ENCODE measurements around the gene NOC3L.

NOC3L gene

DNA sequence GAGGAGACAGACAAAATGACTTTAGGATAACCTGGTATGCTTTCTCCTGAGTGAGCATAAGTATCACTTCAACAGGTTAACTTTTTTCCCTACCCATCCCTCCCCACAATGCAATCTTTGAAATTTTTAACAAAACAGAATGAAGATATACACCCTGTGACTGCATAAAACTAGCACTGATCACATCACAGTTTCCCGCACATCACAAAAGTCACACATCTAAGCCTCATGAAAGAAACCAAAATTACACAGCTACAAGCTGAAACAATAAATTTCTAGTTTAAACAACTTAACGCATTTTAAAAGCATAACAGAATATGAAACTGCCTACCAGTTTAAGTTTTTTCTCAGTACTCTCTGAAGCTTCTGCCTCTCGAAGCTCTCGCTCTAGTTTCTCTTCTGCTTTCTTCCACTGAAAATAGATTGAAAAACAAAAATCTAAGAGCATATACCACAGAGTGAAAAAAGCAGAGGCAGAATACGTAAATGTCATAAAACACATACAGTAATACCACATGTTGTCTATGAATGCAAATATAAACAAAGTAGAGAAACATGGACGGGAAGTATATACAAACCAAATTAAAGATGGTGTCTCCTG is 18.1 kb downstream of the NOC3L start:
- TF ChIP-seq, protein P1, sequence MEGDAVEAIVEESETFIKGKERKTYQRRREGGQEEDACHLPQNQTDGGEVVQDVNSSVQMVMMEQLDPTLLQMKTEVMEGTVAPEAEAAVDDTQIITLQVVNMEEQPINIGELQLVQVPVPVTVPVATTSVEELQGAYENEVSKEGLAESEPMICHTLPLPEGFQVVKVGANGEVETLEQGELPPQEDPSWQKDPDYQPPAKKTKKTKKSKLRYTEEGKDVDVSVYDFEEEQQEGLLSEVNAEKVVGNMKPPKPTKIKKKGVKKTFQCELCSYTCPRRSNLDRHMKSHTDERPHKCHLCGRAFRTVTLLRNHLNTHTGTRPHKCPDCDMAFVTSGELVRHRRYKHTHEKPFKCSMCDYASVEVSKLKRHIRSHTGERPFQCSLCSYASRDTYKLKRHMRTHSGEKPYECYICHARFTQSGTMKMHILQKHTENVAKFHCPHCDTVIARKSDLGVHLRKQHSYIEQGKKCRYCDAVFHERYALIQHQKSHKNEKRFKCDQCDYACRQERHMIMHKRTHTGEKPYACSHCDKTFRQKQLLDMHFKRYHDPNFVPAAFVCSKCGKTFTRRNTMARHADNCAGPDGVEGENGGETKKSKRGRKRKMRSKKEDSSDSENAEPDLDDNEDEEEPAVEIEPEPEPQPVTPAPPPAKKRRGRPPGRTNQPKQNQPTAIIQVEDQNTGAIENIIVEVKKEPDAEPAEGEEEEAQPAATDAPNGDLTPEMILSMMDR (IDR thresholded peaks at IDR 0.05; ENCODE audit: insufficient read depth, missing control alignments): no peak
- FAIRE-seq (no peak), DNase-seq (ENCODE audit: insufficient read length, low spot score) (no peak)

DNA sequence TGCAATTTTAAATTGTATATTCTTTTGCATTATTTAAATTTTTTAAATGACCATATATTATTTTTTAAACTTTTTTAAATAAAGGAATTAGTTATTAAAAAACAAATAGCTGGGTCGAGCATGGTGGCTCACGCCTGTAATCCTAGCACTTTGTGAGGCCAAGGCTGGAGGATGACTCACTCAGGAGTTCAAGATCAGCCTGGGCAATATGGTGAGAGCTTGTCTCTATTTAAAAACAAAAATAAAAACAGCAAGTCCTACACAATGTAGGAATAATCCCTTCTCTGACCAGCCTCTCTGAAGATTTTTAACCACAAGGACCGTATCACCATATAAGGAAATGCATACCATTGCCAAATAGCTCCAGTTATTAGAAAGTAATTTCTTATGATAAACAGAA is 19.6 kb downstream of the NOC3L start:
- FAIRE-seq (no peak), DNase-seq (ENCODE audit: insufficient read length, low spot score) (no peak)
- TF ChIP-seq, protein P1 (IDR thresholded peaks at IDR 0.05; ENCODE audit: insufficient read depth, missing control alignments): no peak

DNA sequence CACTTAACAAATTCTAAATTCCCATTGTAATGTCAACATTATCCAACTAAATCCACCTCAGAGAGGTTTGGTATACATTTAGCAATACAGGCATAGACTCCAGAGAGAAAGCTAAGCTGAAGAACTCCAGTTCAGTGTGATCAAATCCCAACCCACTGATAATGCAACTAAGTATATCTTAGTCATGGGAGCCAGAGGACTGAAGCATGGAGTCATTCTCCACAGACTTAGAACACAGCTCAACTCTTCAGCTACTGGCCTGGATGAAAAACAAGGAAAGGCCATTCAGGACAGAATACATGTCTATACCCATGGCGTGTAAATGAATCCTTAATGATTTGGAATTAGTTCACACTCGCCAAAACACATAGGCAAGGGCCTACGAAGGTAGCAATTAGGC is 27.9 kb downstream of the NOC3L start:
- DNase-seq (ENCODE audit: insufficient read length, low spot score) (no peak), FAIRE-seq (peak; percentile 35)

GRCh38 chr10:94333051-94333450 is 29.7 kb downstream of the NOC3L start:
- DNase-seq (ENCODE audit: insufficient read length, low spot score) (no peak), FAIRE-seq (no peak)
- TF ChIP-seq, protein P1 (IDR thresholded peaks at IDR 0.05; ENCODE audit: insufficient read depth, missing control alignments): no peak

More for the DNA sequence above, 27.9 kb downstream of the NOC3L start:
- TF ChIP-seq, protein P1 (IDR thresholded peaks at IDR 0.05; ENCODE audit: insufficient read depth, missing control alignments): no peak

- FAIRE-seq (no peak), DNase-seq (ENCODE audit: insufficient read length, low spot score) (no peak)
- TF ChIP-seq, protein P1 (IDR thresholded peaks at IDR 0.05; ENCODE audit: insufficient read depth, missing control alignments): no peak
Observed at GRCh38 chr10:94328613-94329012, 34.1 kb downstream of the NOC3L start.

- TF ChIP-seq, protein P1 (IDR thresholded peaks at IDR 0.05; ENCODE audit: insufficient read depth, missing control alignments): no peak
- no peak for DNase-seq (ENCODE audit: insufficient read length, low spot score)
- FAIRE-seq: no peak
Observed at GRCh38 chr10:94327649-94328048, 35.1 kb downstream of the NOC3L start.

DNA sequence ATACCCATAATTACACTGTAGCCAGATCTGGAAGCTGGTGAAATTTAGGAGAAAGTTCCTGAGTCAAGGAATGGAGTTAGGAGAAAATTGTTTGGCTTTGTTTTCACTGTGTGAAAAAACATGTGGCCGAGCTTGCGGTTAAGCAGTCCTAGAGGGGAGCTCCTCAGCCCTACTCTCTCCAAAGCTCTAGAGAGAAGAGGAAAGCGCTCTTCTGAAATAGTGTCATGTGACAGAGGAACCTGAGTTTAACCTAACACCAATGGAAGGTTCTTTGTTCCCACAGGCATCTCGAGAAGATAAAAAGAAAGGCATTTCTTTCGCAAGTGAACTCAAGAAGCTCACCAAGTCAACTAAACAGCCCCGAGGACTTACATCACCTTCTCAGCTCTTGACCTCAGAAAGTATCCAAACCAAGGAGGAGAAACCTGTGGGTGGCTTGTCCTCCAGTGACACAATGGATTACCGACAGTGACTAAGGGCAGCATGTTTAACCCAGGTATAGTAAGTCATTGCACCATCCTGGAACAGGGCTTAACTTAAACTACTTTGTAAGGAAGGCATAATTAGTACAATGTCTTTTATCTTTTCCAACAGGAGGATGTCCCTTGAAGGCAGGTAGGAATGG is 38.0 kb downstream of the NOC3L start:
- no peak for FAIRE-seq
- DNase-seq (ENCODE audit: insufficient read length, low spot score): no peak
- TF ChIP-seq, protein P1 (IDR thresholded peaks at IDR 0.05; ENCODE audit: insufficient read depth, missing control alignments): no peak
